GM20431 (cell line): ENCODE measurements around the gene CCDC78.
"Not testable (repeated sequence)": the region's sequence is repeated elsewhere in the genome, so short reads cannot be mapped to it uniquely, and the experiment has no call there.

Source experiments
- in situ Hi-C: fragments of 300-500 bp; cut with MseI, MboI; formaldehyde crosslinking; loops from one replicate; pipeline ENCODE4 v1.15.0; 2020; ENCODE audit warnings: low sequenced_read_pairs; ENCODE audit not compliant: unreplicated experiment

Gene CCDC78

DNA sequence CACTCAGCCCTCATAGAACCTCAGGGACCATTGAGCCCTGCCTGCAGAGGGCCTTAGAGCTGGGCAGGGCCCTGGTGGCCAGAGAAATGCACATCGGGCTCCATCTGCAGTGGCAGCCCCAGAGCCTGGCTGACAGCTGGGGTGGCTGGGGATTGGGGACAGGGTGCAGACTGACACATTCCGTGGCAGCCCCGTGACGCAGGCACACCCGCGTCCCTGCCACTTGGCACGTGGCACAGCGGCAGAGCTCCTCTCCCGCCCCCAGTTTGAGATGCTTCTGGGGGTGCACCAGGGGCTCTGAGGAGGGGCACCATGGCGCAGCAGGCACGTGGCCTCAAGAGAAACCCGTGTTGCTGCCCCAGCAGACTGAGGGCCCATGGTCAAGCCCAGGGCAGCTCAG, 22.8 kb downstream of the CCDC78 start:
- in situ Hi-C loops, result no loop called here

DNA sequence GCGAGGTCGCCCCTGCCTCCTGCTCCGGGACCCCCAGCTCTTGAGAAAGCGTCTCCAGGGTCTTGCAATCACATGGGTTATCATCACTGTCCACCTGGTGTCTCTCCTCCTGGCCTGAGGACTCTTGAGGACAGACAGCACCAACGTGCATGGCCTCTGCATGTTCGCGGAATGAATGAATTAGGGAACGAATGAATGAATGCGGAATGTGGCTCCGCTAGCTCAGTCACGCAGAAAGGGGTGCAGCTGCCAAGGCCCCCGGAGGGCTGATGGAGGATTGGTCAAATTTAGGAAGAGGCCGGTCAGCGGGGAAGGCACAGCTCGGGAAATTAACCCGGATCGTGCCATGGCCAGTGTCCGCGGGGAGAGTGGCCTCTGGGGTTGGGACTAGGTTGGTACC, 23.9 kb downstream of the CCDC78 start:
- in situ Hi-C loops, result no loop called here

DNA sequence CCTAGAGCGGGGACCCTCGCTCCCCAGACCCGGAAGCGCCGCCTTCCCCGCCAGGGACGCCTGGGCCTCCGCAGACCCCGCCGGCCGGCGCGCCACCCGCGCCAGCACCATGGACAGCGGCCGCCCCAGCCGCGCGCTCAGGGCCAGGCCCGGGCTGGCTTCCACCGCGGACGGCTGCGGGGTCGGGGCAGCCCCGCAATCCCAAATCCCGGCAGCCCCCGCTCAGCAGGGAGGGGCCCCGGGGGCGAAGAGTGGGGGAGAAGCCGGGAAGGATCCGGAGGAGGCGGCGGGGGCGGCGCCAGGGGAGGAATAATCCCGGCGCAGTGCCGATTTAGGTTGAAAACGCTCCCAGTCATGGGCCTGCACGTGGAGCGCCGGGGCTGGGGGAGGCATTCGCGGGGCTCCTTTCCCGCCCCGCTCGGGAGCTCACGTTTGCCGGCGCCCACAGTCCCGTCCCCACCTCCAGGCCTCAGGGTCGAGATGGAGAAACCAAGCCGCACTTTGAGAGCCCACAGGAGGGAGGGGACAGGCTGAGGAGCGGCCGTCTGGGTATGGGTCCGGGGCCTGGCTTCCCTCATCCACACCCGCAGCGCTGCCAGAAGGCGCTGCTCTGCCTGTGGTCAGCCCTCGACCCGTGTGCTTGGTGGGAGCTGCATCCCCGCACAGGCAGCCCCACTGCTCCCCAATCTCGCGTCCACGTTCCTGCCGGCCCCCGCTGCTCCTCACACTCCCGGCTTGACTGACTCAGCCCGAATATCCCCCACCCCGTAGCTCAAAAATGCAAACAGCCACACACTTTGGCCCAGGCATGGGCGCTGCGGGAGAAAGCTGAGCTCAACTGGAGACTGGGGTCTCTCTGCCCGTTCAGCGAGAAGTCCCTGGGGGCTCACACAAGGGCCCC, 25.3 kb downstream of the CCDC78 start:
- in situ Hi-C loops, result no loop called here

DNA sequence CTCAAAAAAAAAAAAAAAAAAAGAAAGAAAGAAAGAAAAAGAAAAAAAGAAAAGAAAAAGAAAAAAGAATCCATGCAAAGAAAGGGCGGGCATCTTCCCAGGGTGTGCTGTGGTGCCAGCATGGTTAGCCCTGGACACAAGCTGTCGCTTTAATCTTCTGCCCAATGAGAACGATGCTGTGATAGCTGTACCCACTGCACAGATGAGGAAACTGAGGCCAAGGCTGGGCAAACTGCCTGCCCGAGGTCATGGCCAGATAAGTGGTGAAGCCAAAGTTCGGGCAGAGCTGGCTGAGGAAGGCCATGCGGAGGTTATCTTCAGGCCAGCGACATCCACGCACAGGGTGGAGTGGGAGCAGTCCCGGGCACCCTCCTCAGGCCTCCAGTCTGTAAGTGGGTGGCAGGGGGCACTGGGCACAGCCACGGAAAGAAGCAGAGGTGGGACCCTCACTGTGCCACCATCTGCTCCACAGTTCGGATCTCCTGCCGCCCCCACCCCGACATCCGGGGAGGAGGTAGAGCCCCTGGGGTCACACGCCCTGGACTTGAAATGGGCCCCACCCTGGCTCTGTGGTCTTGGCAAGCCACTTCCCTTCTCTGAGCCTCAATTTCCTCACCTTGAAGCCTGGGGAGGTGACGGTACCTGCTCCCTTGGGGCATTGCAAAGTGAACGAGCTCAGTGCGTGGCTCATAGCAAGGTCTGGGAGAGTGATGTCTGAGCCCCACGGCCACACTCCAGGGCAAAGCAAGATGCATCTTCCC, 27.2 kb downstream of the CCDC78 start:
- in situ Hi-C loops, result no loop called here

DNA sequence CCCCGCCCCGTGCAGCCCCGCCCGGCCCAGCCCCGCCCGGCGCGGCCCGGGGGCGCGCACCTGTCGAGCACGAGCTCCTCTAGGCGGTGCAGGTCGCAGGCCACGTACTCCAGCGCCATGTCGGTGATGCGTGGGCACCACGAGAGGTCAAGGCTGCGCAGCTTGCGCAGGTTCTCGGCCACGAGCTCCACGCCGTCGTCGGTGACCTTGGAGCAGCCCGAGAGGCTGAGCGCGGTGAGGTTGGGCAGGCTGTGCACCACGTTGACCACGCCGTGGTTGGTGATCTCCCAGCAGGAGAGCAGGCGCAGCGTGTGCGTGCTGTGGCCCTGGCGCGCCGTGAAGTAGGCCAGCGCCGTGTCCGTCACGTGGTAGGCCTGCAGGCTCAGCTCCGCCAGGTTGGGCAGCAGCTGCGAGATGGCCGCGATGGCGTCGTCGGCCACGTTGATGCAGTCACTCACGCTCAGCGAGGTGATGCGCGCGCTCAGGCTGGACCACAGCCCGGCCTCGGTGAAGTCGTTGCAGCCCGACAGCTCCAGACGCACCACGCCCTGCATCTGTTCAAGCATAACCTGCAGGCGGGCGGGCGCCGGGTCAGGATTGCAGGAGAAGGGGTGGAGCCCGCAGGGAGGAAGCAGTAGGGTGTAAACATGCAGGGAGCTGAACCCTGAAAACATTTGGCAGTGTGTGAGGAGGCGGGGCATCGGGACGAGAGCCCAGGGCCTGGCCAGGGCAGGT, 30.7 kb downstream of the CCDC78 start:
- in situ Hi-C loops, result no loop called here

DNA sequence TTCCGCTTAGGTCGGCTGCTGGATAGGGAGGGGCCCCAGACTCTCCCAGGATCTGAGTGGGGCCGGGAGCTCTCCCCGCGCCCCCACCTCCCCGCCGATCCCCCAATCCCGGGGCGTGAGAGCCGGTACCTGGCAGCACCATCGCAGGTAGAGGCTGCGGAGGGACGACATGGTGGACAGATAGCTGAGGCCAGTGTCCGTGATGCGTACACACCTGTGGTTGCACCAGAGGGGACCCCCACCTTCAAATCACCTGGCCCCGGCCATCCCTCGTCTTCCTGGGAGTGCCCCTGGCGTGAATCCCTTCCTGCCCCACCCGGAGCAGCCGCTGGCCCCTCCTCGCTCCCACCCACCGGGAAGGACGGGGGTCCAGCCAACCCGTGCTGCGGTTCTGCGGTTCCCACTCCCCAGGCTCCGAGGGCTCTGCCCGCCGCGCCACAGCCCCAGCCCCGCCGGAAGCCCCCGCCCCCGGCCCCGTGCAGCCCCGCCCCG, 31.3 kb downstream of the CCDC78 start:
- in situ Hi-C loops, result no loop called here

DNA sequence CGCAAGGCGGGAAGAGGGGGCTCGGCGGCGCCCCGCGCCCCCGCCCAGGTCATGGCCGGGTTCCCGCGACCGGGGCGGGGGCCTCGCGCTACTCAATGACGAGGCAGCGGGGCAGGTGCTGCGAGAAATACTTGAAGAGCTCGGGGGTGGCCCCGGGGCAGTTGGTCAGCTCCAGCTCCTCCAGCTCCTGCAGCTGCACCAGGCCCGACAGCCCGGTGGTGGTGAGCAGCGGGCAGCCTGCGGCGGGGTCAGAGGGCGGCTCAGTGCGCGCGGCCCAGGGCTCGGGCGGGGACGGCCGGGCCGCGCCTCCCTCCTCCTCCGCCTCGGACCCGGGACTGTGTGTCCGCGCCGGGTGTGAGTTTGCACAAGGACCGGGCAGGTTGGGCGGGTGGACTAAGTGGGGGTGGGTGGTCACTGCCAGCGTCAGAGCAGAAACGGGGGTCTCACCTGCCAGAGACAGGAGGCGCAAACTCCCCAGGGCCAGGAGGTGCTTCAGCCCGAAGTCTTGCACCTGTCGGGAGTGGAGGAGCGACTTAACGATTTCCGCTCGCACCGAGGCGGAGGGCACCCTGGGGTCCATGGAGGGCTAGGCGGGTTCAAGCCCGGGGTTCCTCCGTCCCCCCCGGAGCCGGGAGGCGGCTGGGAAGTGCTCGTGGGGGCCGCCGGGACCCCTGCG, 31.9 kb downstream of the CCDC78 start:
- in situ Hi-C loops, result no loop called here

DNA sequence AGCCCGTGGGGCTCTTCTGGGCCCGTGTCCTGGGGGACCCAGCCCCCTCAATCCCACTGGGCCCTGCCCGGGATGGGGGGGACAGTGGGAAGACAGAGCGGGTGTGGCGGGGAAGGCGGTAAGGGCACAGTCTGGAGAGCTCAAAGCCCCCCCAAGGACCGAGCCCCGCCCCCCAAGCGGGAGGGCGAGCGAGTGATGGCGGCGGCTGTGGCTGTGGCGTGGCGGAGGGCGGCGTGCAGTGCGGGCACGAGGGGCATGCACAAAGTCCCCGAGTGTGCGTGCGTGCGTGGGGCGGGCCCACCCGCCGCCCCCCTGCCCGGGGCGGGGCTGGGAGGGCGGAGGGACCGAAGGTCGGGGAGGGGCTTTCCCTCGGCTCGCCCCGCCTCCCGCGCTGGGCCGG, 32.5 kb downstream of the CCDC78 start:
- in situ Hi-C loops, result no loop called here

DNA sequence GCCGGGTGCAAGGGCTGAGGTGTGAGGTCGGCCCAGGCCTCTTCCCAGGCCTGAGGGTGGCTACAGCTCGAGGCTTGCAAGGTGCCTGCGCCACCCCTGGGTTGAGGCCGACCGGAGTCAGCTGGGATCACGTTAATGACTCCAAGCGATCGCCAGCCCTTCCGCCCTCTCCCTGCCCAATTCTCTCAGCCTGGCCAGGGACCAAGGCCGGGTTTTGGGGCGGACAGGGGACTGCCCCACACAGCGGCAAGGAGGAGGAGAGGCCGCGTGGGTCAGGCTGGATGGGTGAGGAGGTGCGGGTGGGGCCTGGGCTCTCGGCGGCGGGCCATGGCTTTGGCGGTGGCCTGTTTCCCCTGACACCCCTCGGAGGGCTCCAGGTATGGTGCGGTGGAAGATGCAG, 32.9 kb downstream of the CCDC78 start:
- in situ Hi-C loops, result no loop called here

DNA sequence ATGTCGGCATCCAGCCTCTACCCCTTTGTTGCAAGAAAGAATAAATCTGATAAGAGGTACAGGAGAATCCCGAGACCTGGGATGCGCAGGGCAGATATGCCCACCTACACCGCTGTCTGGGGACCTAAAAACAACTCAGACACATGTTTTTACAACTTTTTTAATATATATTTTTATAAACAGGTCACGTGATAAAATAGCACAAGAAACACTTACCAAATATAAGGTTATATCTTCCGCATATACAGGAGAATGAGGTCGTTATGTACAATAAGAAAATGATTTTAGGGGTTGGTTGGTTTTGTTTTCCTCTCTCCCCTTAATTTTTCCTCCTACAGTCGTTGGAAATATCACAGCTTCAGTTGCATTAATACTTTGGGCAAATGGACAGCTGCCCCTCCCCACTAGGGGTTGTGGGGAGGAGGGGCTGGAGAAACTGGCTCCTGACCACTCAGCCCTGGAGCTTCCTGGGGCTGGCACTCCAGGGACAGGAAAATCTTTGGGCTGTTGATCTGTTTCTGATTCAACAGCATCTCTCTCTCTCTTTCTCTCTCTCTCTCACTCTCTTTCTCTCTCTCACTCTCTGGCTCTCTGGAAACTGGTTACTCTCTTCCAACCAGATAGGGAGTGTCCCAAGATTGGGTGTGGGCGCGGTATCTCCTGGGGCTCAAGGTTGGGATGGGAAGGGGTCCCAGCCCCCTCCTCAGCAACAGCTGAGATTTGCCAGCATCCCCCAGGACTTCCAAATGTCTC, 33.7 kb downstream of the CCDC78 start:
- in situ Hi-C loops, result no loop called here

DNA sequence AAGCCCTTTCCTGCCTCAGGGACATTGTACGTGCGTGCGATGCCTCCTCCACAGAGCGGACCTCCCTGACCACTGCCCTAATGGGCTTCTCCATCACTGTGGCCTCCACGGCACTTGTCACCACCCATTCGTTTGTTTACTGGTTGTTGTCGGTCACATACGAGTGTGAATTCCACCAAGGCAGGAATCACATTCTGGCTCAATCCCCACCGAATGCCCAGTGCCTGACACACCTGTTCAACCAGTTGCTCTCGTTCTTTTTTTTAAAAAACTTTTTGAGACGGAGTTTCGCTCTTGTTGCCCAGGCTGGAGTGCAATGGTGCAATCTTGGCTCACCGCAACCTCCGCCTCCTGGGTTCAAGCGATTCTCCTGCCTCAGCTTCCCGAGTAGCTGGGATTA, 35.0 kb downstream of the CCDC78 start:
- in situ Hi-C loops, result not testable (repeated sequence)

DNA sequence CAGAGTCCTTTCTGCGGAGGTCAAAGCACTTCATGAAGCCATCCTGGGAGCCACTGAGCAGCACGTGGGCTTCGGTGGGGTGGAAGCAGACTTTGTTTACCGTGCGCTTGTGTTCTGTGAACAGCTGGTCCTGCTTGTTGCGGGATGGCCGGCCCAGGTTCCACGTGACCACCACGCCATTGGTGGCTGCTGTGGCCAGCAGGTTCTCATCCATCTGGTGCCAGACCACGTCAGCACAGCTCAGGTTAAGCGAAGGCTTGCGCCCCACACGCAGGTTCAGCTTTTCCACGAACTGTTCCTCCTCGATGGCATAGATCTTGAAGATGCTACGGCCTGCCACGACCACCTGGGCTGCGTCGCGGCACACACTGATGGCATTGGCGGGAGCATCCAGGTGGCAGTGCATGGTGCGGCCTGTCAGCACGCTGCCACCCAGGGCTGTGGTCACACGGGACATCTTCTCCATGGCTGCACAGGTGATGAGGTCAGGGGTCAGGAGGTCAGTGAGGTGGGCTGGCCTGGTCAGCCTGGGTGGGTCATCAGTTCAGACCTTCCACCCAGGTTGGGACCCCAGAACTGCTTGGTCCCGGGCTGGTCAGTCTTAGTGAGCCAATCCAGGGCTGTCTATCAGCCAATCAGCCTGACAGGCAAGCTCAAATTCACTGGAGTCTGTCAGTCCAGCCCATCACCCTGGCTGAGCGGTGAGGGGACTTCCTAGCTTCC, 36.9 kb downstream of the CCDC78 start:
- in situ Hi-C loops, result no loop called here

DNA sequence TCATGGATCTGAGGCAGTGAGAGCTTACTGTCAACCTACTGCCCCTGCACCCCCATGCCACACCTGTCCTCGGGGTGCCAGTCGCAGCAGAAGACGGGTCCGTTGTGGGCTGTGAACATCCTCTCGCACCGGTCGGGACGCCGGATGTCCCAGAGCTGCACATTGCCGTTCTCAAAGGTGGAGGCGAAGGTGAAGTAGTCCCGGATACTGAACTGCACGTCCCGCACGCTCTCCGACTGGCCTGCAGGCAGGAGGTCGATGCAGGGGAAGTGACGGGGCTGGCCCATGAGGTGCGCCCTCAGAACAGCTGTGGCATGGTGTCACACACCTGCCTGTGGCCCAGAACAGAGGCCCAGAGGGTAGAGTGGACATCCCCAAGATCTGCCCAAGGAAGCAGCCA, 38.7 kb downstream of the CCDC78 start:
- in situ Hi-C loops, result no loop called here

DNA sequence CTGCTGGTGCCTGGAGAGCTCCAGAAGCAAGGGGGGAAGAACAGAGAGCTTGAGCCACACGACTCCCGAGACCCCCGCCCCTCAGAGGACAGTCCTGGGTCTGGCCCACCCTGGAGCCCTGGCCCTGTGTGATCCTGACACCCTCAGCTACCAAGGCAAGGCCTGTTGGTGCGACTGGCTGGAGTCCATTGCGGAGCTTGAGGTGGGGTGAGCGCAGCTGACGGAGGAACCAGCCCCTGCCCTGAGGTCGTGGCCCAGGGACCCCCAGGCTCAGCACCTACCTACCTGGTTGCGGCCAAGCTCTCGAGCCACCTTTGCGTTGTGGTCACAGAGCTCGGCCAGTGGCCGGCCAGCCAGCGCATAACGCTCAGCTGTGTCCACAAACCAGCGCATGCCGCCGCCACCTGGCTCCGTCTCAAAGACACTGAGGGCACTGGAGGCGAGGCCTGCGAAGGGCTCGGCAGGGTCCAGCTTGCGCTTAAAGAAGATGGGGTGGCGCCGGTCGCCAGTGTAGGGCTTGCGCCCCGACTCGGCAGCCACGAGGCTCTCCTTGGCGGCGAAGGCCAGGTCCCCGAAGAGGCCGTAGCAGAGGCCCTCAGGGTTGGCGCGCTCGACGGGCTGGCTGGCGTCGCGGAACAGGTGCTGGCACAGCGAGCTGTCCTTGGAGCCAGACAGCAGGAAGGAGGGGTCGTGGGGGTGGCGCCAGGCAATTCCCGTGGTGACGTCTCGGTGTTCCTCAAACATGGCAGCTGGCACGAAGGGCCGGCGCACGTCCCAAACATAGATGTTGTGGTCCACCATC, 39.6 kb downstream of the CCDC78 start:
- in situ Hi-C loops, result no loop called here

DNA sequence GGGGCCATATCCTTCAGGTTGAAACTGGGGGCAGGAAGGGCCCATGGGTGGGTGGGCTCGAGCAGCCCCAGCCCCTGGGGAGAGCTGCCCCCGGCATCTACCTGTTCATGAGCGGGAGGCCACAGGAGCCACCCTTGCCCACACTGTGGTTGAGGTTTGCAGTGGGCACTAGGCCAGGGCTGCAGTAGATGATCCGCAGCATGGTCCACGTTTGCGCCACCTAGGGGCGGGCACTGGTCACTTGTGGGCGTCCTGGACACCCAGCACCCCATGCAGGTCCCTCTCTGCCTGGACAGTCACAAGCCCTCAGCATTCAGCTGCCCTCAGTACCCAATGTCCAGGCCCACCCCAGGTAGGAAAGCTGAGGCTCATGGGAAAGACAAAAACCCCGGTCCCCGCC, 40.3 kb downstream of the CCDC78 start:
- in situ Hi-C loops, result no loop called here

DNA sequence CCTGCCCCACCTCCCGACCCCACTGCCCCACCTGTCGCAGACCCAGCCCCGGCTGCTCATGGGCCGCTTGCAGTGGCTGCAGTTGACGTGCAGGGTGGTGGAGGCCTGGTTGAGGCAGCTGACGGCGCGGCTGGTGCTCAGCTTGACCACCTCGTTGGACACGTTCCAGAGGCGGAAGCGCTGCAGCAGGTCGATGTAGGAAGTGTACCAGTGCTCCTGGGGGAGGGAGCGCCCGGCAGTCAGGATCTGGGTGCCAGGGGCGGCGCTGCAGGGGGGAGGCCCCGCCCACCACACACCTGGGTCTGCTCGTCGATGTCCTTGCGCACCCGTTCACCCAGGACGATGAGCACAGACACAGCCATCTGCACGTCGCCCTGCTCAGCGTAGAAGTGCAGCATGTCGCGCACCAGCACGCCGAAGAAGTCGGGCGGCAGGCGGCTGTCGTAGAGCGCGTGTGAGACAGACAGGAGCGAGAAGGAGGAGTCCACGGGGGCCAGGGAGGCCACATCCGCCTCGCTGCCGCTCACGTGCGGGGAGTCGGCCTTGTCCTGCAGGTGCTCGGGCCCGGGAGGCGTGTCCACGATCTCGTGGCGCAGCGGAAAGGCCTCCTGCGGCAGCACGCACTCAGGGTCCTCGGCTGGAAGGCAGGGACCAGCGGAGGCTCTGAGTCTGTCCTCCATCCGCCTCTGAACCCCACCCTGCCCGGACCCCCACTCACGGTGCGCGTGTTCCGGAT, 41.1 kb downstream of the CCDC78 start:
- in situ Hi-C loops, result no loop called here

DNA sequence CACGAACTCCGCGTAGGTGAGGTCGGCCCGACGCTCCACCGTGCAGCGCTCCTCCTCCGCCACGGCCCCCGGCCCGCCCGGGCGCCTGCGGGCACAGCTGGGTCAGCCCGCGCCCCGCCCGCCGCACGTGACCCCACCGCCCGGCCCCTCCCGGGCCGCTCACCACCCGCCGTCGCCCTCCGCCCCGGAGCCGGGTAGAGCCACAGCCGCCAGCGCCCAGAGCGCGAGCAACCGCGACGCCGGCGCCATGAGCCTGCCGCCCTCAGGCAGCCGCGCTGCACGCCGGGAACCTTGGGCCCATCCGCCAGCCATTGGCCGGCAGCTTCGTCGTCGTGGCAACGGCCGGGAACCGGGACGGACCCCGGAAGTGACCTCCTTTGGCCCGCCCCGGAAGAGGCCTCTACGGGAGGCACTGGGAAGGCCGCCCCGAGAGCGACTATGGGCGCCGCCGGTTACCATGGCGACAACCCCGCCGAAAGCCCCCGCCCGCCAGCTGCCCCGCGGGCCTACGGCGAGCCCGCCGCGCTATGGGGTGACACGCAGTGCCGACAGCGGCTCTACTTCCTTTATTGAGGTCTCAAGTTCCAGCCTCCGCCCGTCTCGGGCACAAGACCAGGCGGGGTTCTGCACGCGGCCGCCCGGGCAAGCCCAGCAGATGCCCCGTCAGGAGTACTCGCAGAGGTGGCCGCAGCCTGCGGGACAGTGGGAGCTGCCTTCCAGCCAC, 42.0 kb downstream of the CCDC78 start, which contains the start of gene JMJD8:
JMJD8 (minus strand) TSS at position 264 of the 724 bp plus-strand sequence; CDS start at position 249, 15 bp downstream.
- in situ Hi-C loops, result no loop called here
